Cardiac muscle cell (in vitro differentiated cells and primary cell): ENCODE measurements around the gene NACC1. TPM values are rescaled to one million over a fixed set of nuclear protein-coding genes. Genes with fewer than 3 reads are reported as not detected.

Experiments
- DNase-seq, 2 donors: peaks; one replicate each; pipeline versions ENCODE4 v3.0.0 to v3.0.0-alpha.2; 2010 to 2017; ENCODE audit warnings: low read depth in 1 of 2, low spot score in 1 of 2
- H3K27ac ChIP-seq: fragments of 200-600 bp; sonication (generic); 2 replicates; pipeline ENCODE4 v1.5.1; 2016
- H3K27me3 ChIP-seq: fragments of 200-600 bp; sonication (generic); 2 replicates; pipeline ENCODE4 v1.6.0; 2016; ENCODE audit warnings: control low read depth
- H3K36me3 ChIP-seq: fragments of 200-600 bp; sonication (generic); 2 replicates; pipeline ENCODE4 v1.5.1; 2016; ENCODE audit warnings: control low read depth
- H3K4me1 ChIP-seq: fragments of 200-600 bp; sonication (generic); 2 replicates; pipeline ENCODE4 v1.8.1; 2017; ENCODE audit warnings: low read depth, mild to moderate bottlenecking, mixed run types
- H3K4me3 ChIP-seq: fragments of 200-600 bp; sonication (generic); 2 replicates; pipeline ENCODE4 v1.5.1; 2016; ENCODE audit warnings: mild to moderate bottlenecking
- H3K9me3 ChIP-seq: fragments of 200-600 bp; sonication (generic); 2 replicates; pipeline ENCODE4 v1.5.1; 2017; ENCODE audit warnings: low read depth, mild to moderate bottlenecking, control low read depth
- CTCF ChIP-seq: IDR thresholded peaks from 2 replicates; pipeline ENCODE4 v1.5.1; 2012; ENCODE audit warnings: low read depth, mild to moderate bottlenecking, low read length
- polyA plus RNA-seq: library from polyadenylated mRNA; unstranded; fragments of >200 nt; fragmentation: Nextera tagmentation; extraction: Ambion mirVana; gene quantifications from 2 replicates; pipeline ENCODE4 v1.2.1, GENCODE V29; 2016
- total RNA-seq: library from RNA; depleted of rRNA; stranded (reverse); fragments of >200 nt; gene quantifications from 2 replicates; pipeline ENCODE4 v1.2.3, GENCODE V29; 2016

NACC1 gene
- total and polyA plus RNA-seq, 2 experiments from 2014 or later, result 13.3 to 75.1 TPM

GRCh38 chr19:13092158-13092543, 25.9 kb upstream of the NACC1 start:
- H3K27me3 ChIP-seq, result peaks cover 84% of the 10 kb centered on the region
- no peak for TF ChIP-seq CTCF
- no peak overlapping the region for H3K27ac ChIP-seq
- no peaks in the 10 kb centered on the region for H3K9me3 ChIP-seq
- no peaks in the 10 kb centered on the region for H3K36me3 ChIP-seq
- DNase-seq, result no peak
- H3K4me1 ChIP-seq, result peaks cover 3% of the 10 kb centered on the region
- H3K4me3 ChIP-seq, result no peak overlapping the region

- H3K27ac ChIP-seq, result no peak overlapping the region
- no peaks in the 10 kb centered on the region for H3K36me3 ChIP-seq
- TF ChIP-seq CTCF, result no peak
- no peaks in the 10 kb centered on the region for H3K9me3 ChIP-seq
- no peak for DNase-seq
- peaks cover 3% of the 10 kb centered on the region for H3K4me1 ChIP-seq
- H3K27me3 ChIP-seq, result peaks cover 86% of the 10 kb centered on the region
- H3K4me3 ChIP-seq, result no peak overlapping the region
Observed at GRCh38 chr19:13092606-13093235, 25.3 kb upstream of the NACC1 start.

GRCh38 chr19:13093407-13094105, 24.5 kb upstream of the NACC1 start:
- H3K4me1 ChIP-seq, result peaks cover 3% of the 10 kb centered on the region
- H3K9me3 ChIP-seq, result no peaks in the 10 kb centered on the region
- H3K27ac ChIP-seq, result no peak overlapping the region
- peaks cover 90% of the 10 kb centered on the region for H3K27me3 ChIP-seq
- peak; percentile 81 to 90 for DNase-seq
- H3K36me3 ChIP-seq, result no peaks in the 10 kb centered on the region
- peak; percentile 86 for TF ChIP-seq CTCF
- no peak overlapping the region for H3K4me3 ChIP-seq

- no peaks in the 10 kb centered on the region for H3K36me3 ChIP-seq
- DNase-seq, result no peak
- no peak overlapping the region for H3K4me3 ChIP-seq
- TF ChIP-seq CTCF, result no peak
- H3K27me3 ChIP-seq, result peaks cover 94% of the 10 kb centered on the region
- H3K4me1 ChIP-seq, result peaks cover 3% of the 10 kb centered on the region
- H3K9me3 ChIP-seq, result no peaks in the 10 kb centered on the region
- no peak overlapping the region for H3K27ac ChIP-seq
Observed at GRCh38 chr19:13094106-13094504, 24.0 kb upstream of the NACC1 start.

GRCh38 chr19:13094771-13095392, 23.2 kb upstream of the NACC1 start:
- DNase-seq, result no peak
- Histone ChIP-seq H3K4me3 (no peak overlapping the region), H3K36me3 (no peaks in the 10 kb centered on the region), H3K27ac (no peak overlapping the region), H3K4me1 (peaks cover 3% of the 10 kb centered on the region), H3K9me3 (no peaks in the 10 kb centered on the region), H3K27me3 (peaks cover 95% of the 10 kb centered on the region)
- no peak for TF ChIP-seq CTCF
